HG03457 (cell line): Measurements from ENCODE around the gene PLXNA4.

Source experiments
- ATAC-seq: cut with Tn5 transposase; IDR thresholded peaks from one replicate; pipeline ENCODE4 v1.9.1; 2021; ENCODE audit warnings: moderate number of reproducible peaks; ENCODE audit not compliant: unreplicated experiment

Gene PLXNA4

GRCh38 chr7:132161976-132162375, 414.3 kb downstream of the PLXNA4 start:
- no peak for ATAC-seq

- no peak for ATAC-seq
These were observed 414.7 kb downstream of the PLXNA4 start for GRCh38 chr7:132161533-132161915.

GRCh38 chr7:132160611-132161532, 415.4 kb downstream of the PLXNA4 start:
- ATAC-seq: no peak

GRCh38 chr7:132158841-132159240, 417.4 kb downstream of the PLXNA4 start:
- no peak for ATAC-seq

GRCh38 chr7:132158166-132158565, 418.1 kb downstream of the PLXNA4 start:
- no peak for ATAC-seq

GRCh38 chr7:132155715-132156114, 420.6 kb downstream of the PLXNA4 start:
- ATAC-seq: no peak

GRCh38 chr7:132154695-132155471, 421.4 kb downstream of the PLXNA4 start:
- no peak for ATAC-seq

- ATAC-seq: no peak
These were observed 422.0 kb downstream of the PLXNA4 start for GRCh38 chr7:132154248-132154647.

GRCh38 chr7:132152131-132152889, 424.0 kb downstream of the PLXNA4 start:
- ATAC-seq: no peak

GRCh38 chr7:132150711-132151110, 425.6 kb downstream of the PLXNA4 start:
- ATAC-seq: no peak

GRCh38 chr7:132149436-132150304, 426.6 kb downstream of the PLXNA4 start:
- ATAC-seq: no peak

- ATAC-seq: no peak
These were observed 427.4 kb downstream of the PLXNA4 start for GRCh38 chr7:132148876-132149275.

- ATAC-seq: no peak
These were observed 430.8 kb downstream of the PLXNA4 start for GRCh38 chr7:132145466-132145865.

GRCh38 chr7:132145063-132145462, 431.2 kb downstream of the PLXNA4 start:
- ATAC-seq: no peak

- ATAC-seq: no peak
These were observed 434.3 kb downstream of the PLXNA4 start for GRCh38 chr7:132142006-132142405.

- no peak for ATAC-seq
These were observed 435.2 kb downstream of the PLXNA4 start for GRCh38 chr7:132141109-132141508.

- no peak for ATAC-seq
These were observed 435.9 kb downstream of the PLXNA4 start for GRCh38 chr7:132140341-132140740.

GRCh38 chr7:132138817-132139216, 437.5 kb downstream of the PLXNA4 start:
- ATAC-seq: no peak

GRCh38 chr7:132137681-132138080, 438.6 kb downstream of the PLXNA4 start:
- no peak for ATAC-seq

GRCh38 chr7:132135746-132136385, 440.4 kb downstream of the PLXNA4 start:
- no peak for ATAC-seq
